Type B pancreatic cell (in vitro differentiated cells): Measurements from ENCODE around the gene RPL4. TPM values are rescaled to one million over a fixed set of nuclear protein-coding genes. Genes with fewer than 3 reads are reported as not detected.
"Not testable (repeated sequence)": the region's sequence is repeated elsewhere in the genome, so short reads cannot be mapped to it uniquely, and the experiment has no call there.

Experiments used
- DNase-seq: peaks from one replicate; pipeline ENCODE4 v3.0.0; 2021; ENCODE audit warnings: mixed read lengths; ENCODE audit not compliant: unreplicated experiment; ENCODE audit errors: extremely low spot score
- H3K27ac Mint-ChIP-seq: 2 replicates; pipeline ENCODE4 v1.8.0; 2021; ENCODE audit warnings: mild to moderate bottlenecking, mixed read lengths
- H3K27me3 Mint-ChIP-seq: 2 replicates; pipeline ENCODE4 v1.8.0; 2021; ENCODE audit warnings: mixed read lengths
- H3K36me3 Mint-ChIP-seq: 2 replicates; pipeline ENCODE4 v1.8.0; 2021; ENCODE audit warnings: mixed read lengths
- H3K4me1 Mint-ChIP-seq: one replicate; pipeline ENCODE4 v1.8.0; 2021; ENCODE audit warnings: mixed read lengths; ENCODE audit not compliant: unreplicated experiment
- H3K4me3 Mint-ChIP-seq: 2 replicates; pipeline ENCODE4 v1.8.0; 2021; ENCODE audit warnings: mild to moderate bottlenecking, mixed read lengths
- H3K9me3 Mint-ChIP-seq: 2 replicates; pipeline ENCODE4 v1.8.0; 2021; ENCODE audit warnings: mixed read lengths
- CTCF ChIP-seq: fragments of 200-600 bp; sonication (generic); conservative IDR thresholded peaks from 2 replicates; pipeline ENCODE4 v1.5.0; 2021; ENCODE audit warnings: antibody characterized with exemption, mild to moderate bottlenecking
- total RNA-seq: library from RNA; stranded (reverse); gene quantifications from 2 replicates; pipeline ENCODE4 v1.2.1, GENCODE V29; 2021; ENCODE audit warnings: low replicate concordance

The RPL4 gene
- total RNA-seq, 1 donor from 2014 or later: 3,234 TPM

GRCh38 chr15:66503780-66504562, 684 bp downstream of the RPL4 start:
- Mint-ChIP-seq H3K9me3 (no peaks in the 10 kb centered on the region), H3K4me1 (peaks cover 30% of the 10 kb centered on the region), H3K36me3 (peaks cover 38% of the 10 kb centered on the region), H3K27ac (peak overlapping the region; percentile 94), H3K27me3 (no peaks in the 10 kb centered on the region), H3K4me3 (peak overlapping the region; percentile 98)
- no peak for DNase-seq
- no peak for TF ChIP-seq CTCF

GRCh38 chr15:66503041-66503648, 1.5 kb downstream of the RPL4 start:
- H3K27me3 Mint-ChIP-seq, DNase-seq, H3K9me3 Mint-ChIP-seq: not testable (repeated sequence)
- Mint-ChIP-seq H3K4me1 (peaks cover 36% of the 10 kb centered on the region), H3K27ac (peak overlapping the region; percentile 94), H3K4me3 (peak overlapping the region; percentile 98), H3K36me3 (peaks cover 42% of the 10 kb centered on the region)

- H3K27ac Mint-ChIP-seq: peak overlapping the region; percentile 94
- peaks cover 40% of the 10 kb centered on the region for H3K4me1 Mint-ChIP-seq
- no peaks in the 10 kb centered on the region for H3K27me3 Mint-ChIP-seq
- no peak for DNase-seq
- TF ChIP-seq CTCF: no peak
- no peaks in the 10 kb centered on the region for H3K9me3 Mint-ChIP-seq
- peak overlapping the region; percentile 98 for H3K4me3 Mint-ChIP-seq
- peaks cover 47% of the 10 kb centered on the region for H3K36me3 Mint-ChIP-seq
These were observed 2.2 kb downstream of the RPL4 start for GRCh38 chr15:66502491-66502890.

DNA sequence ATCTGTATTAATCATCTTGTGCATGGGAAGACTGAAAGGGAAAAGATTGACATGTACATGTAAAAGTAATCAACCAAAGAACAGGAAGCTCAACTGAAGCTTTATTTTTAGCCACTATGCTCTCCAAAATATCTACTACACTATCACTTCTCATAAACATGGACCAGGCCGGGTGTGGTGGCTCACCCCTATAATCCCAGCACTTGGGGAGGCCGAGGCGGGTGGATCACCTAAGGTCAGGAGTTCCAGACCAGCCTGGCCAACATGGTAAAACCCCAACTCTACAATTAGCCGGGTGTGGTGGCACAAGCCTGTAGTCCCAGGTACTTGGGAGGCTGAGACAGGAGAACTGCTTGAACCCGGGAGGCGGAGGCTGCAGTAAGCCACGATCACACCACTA, 4.3 kb downstream of the RPL4 start:
- not testable (repeated sequence) for H3K27me3 Mint-ChIP-seq, H3K9me3 Mint-ChIP-seq, DNase-seq
- peak overlapping the region; percentile 7 for H3K27ac Mint-ChIP-seq
- H3K4me1 Mint-ChIP-seq: peaks cover 26% of the 10 kb centered on the region
- peaks cover 49% of the 10 kb centered on the region for H3K36me3 Mint-ChIP-seq
- peak overlapping the region; percentile 12 for H3K4me3 Mint-ChIP-seq

DNA sequence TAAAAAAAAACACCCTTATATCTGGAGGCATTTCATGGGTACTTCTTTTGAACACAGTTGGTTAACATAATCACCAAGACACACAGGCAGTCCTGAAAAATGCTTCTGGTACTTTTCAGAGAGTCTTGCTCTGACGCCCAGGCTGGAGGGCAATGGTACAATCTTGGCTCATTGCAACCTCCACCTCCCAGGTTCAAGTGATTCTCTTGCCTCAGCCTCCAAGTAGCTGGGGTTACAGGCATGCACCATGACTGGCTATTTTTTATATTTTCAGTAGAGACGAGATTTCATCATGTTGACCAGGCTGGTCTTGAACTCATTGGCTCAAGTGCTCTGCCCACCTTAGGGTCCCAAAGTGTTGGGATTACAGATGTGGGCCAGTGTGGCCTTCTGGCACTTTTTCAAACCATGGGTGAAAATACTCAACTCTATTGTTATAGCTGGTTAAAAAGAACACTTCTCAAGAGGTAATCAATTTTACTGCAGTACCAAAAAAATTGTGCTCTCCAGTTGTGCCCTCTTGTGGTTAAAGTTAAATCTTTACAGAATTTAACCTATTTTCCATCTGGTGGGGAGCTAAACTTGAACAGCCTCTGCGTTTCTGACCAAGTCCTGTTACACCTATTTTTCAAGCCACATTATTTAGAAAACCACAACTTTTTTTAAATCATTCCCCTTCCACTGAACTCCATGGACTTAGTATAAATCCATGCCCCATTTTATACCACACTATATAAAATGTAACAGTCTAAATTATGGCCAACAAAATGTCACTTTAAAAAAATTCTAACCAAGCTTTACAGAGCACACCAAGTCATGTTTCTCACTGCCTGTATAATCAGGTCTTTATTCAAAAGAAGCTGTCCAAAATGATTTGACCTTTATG, 5.9 kb downstream of the RPL4 start:
- Mint-ChIP-seq H3K4me1 (peaks cover 21% of the 10 kb centered on the region), H3K27ac (peak overlapping the region; percentile 95), H3K36me3 (peaks cover 51% of the 10 kb centered on the region), H3K9me3 (no peaks in the 10 kb centered on the region), H3K4me3 (peak overlapping the region; percentile 96), H3K27me3 (no peaks in the 10 kb centered on the region)
- DNase-seq: peak; percentile 8
- peak; percentile 72 for TF ChIP-seq CTCF

- peaks cover 46% of the 10 kb centered on the region for H3K36me3 Mint-ChIP-seq
- peak within 1 kb of the TSS; percentile 95 for H3K27ac Mint-ChIP-seq
- peak; percentile 99 for DNase-seq
- H3K4me1 Mint-ChIP-seq: peaks cover 18% of the 10 kb centered on the region
- no peaks in the 10 kb centered on the region for H3K9me3 Mint-ChIP-seq
- H3K27me3 Mint-ChIP-seq: no peaks in the 10 kb centered on the region
- TF ChIP-seq CTCF: peak; percentile 100
- peak within 1 kb of the TSS; percentile 96 for H3K4me3 Mint-ChIP-seq
These were observed 6.9 kb downstream of the RPL4 start, which contains the start of gene SNAPC5 for GRCh38 chr15:66497502-66498455. SNAPC5 (minus strand) TSS chr15:66497762; CDS start chr15:66497731, 31 bp downstream.
